ENCODE measurements around the gene TMEM175. TPM values are rescaled to one million over a fixed set of nuclear protein-coding genes. Genes with fewer than 3 reads are reported as not detected.

TMEM175 gene
- total and polyA plus RNA-seq, 2 donors from 2014 or later = 26.0 to 31.1 TPM

DNA sequence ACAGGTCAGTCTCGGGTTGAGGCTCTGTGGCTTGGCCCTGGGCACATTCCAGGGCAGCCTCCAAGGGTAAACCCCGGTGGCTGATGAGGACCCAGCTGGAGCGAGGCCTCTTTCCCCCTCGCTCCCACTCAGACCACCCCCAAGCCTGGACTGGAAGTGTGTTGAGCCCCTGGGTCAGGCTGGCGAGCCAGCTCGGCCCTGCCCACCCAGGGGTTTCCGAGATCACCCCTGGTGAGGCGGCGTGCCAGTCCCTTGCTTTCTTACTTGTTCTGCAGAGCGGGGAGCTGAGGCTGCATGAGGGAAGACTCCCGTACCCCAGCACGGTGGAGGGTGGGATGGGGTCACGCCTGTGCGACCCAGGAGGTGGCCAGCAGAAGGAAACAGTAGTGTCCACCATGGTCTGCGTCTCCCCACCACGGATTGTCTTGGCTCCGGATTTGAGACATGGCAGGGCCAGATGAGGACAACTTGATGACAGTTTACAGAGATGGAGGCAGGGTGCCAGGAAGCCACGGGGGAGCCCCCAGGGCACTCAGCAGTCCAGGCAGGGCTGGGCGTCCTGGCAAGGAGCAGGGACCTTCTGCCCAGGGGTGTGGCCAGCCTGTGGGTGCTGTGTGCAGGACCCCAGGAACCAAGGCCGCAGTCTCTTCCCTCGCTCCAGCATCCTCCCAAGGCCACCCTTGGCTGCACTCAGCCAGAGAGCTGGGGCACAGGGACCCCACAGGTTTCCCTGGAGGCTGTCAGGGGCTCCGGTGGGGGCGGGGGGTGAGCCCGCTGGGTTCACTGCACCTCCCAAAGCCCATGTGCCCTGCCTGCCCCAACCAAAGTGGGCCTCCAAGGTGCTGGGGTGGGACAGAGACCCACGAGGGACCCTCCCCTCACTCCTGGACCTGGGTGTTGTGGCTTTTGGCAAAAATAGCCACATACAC lies 72.6 kb downstream of the TMEM175 start:
- H3K9ac ChIP-seq (ENCODE audit: low read length in 3 of 3) = no peak overlapping the region
- H3K27me3 ChIP-seq (ENCODE audit: control insufficient read depth, insufficient read depth, low read length) = peaks cover 13% of the 10 kb centered on the region
- H3K27ac ChIP-seq (ENCODE audit: low read depth in 2 of 2, low read length in 2 of 2) = no peak overlapping the region
- H3K9me3 ChIP-seq (ENCODE audit: control insufficient read depth in 2 of 3, insufficient read depth in 1 of 3, low read length in 3 of 3) = no peaks in the 10 kb centered on the region
- H3K36me3 ChIP-seq (ENCODE audit: control insufficient read depth in 2 of 3, insufficient read depth in 3 of 3, low read length in 3 of 3) = no peaks in the 10 kb centered on the region
- FAIRE-seq (no peak), DNase-seq (no peak)
- no peak overlapping the region for H3K4me3 ChIP-seq (ENCODE audit: low read length in 3 of 3)
- intact Hi-C loops (cut with DNase I) = no loop called here
- TF ChIP-seq, protein P1, sequence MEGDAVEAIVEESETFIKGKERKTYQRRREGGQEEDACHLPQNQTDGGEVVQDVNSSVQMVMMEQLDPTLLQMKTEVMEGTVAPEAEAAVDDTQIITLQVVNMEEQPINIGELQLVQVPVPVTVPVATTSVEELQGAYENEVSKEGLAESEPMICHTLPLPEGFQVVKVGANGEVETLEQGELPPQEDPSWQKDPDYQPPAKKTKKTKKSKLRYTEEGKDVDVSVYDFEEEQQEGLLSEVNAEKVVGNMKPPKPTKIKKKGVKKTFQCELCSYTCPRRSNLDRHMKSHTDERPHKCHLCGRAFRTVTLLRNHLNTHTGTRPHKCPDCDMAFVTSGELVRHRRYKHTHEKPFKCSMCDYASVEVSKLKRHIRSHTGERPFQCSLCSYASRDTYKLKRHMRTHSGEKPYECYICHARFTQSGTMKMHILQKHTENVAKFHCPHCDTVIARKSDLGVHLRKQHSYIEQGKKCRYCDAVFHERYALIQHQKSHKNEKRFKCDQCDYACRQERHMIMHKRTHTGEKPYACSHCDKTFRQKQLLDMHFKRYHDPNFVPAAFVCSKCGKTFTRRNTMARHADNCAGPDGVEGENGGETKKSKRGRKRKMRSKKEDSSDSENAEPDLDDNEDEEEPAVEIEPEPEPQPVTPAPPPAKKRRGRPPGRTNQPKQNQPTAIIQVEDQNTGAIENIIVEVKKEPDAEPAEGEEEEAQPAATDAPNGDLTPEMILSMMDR (IDR thresholded peaks at IDR 0.05; ENCODE audit: borderline replicate concordance, extremely low read depth, insufficient read depth) = no peak
- peaks cover 0 to 11% (median 0%) of the 10 kb centered on the region in 3 donors for H3K4me1 ChIP-seq (ENCODE audit: control insufficient read depth in 2 of 3, insufficient read depth in 2 of 3, low read depth in 1 of 3, low read length in 3 of 3)

DNA sequence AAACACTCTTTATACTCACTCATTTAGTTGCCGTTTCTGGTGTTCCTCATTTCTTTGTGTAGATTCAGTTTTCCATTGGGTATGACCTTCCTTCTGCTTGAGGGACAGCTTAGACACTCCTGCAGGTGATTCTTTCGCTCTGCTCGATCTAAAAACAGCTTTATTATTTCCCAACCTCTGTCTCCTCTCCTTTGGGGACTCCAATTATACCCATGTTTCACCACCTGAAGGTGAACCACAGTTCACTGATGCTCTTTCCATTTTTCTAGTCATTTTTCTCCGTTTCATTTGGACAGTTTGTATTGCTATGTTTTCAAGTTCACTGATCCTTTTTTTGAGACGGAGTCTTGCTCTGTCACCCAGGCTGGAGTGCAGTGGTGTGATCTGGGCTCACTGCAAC lies 74.6 kb downstream of the TMEM175 start:
- peaks cover 9% of the 10 kb centered on the region for H3K27me3 ChIP-seq (ENCODE audit: control insufficient read depth, insufficient read depth, low read length)
- no peaks in the 10 kb centered on the region for H3K9me3 ChIP-seq (ENCODE audit: control insufficient read depth in 2 of 3, insufficient read depth in 1 of 3, low read length in 3 of 3)
- no peak overlapping the region for H3K27ac ChIP-seq (ENCODE audit: low read depth in 2 of 2, low read length in 2 of 2)
- no peak for DNase-seq
- H3K4me1 ChIP-seq (ENCODE audit: control insufficient read depth in 2 of 3, insufficient read depth in 2 of 3, low read depth in 1 of 3, low read length in 3 of 3) = peaks cover 0 to 15% (median 0%) of the 10 kb centered on the region in 3 donors
- no peak for FAIRE-seq
- no peak overlapping the region for H3K4me3 ChIP-seq (ENCODE audit: low read length in 3 of 3)
- intact Hi-C loops (cut with DNase I) = no loop called here
- H3K36me3 ChIP-seq (ENCODE audit: control insufficient read depth in 2 of 3, insufficient read depth in 3 of 3, low read length in 3 of 3) = no peaks in the 10 kb centered on the region
- TF ChIP-seq, protein P1 (IDR thresholded peaks at IDR 0.05; ENCODE audit: borderline replicate concordance, extremely low read depth, insufficient read depth) = no peak
- H3K9ac ChIP-seq (ENCODE audit: low read length in 3 of 3) = no peak overlapping the region

Other genes with a start within 250 kb of the TMEM175 start
- 18.2 TPM for gene SLC49A3, start 243.3 kb upstream of the TMEM175 start, total RNA-seq
- 12.6 TPM for gene SLC49A3, start 243.3 kb upstream of the TMEM175 start, polyA plus RNA-seq (ENCODE audit: insufficient read depth, low read depth, low replicate concordance)
- 59.6 TPM for gene PCGF3, start 226.6 kb upstream of the TMEM175 start, total RNA-seq
- gene PCGF3, start 226.6 kb upstream of the TMEM175 start, polyA plus RNA-seq (ENCODE audit: insufficient read depth, low read depth, low replicate concordance) = 21.7 TPM
- 10.2 TPM for gene CPLX1, start 106.3 kb upstream of the TMEM175 start, total RNA-seq
- 3.9 TPM for gene CPLX1, start 106.3 kb upstream of the TMEM175 start, polyA plus RNA-seq (ENCODE audit: insufficient read depth, low read depth, low replicate concordance)
- gene GAK, start 144 bp upstream of the TMEM175 start, total RNA-seq = 124 TPM
- gene GAK, start 144 bp upstream of the TMEM175 start, polyA plus RNA-seq (ENCODE audit: insufficient read depth, low read depth, low replicate concordance) = 92.0 TPM
- 13.7 TPM for gene DGKQ, start 41.1 kb downstream of the TMEM175 start, total RNA-seq
- gene DGKQ, start 41.1 kb downstream of the TMEM175 start, polyA plus RNA-seq (ENCODE audit: insufficient read depth, low read depth, low replicate concordance) = 3.5 TPM
- gene IDUA, start 54.6 kb downstream of the TMEM175 start, total RNA-seq = 58.5 TPM
- gene IDUA, start 54.6 kb downstream of the TMEM175 start, polyA plus RNA-seq (ENCODE audit: insufficient read depth, low read depth, low replicate concordance) = 11.9 TPM
- 2.9 TPM for gene SLC26A1, start 60.9 kb downstream of the TMEM175 start, total RNA-seq
- 10.2 TPM for gene SLC26A1, start 60.9 kb downstream of the TMEM175 start, polyA plus RNA-seq (ENCODE audit: insufficient read depth, low read depth, low replicate concordance)
- 25.5 TPM for gene FGFRL1, start 79.2 kb downstream of the TMEM175 start, total RNA-seq
- gene FGFRL1, start 79.2 kb downstream of the TMEM175 start, polyA plus RNA-seq (ENCODE audit: insufficient read depth, low read depth, low replicate concordance) = 22.0 TPM
- gene RNF212, start 181.1 kb downstream of the TMEM175 start, total RNA-seq = 5.3 TPM
- gene RNF212, start 181.1 kb downstream of the TMEM175 start, polyA plus RNA-seq (ENCODE audit: insufficient read depth, low read depth, low replicate concordance) = 20.8 TPM
- 116 TPM for gene SPON2, start 240.1 kb downstream of the TMEM175 start, total RNA-seq
- 16.7 TPM for gene SPON2, start 240.1 kb downstream of the TMEM175 start, polyA plus RNA-seq (ENCODE audit: insufficient read depth, low read depth, low replicate concordance)

All from kidney (tissue), 14 donors.